ENCODE measurements around the gene DIP2B. TPM values are rescaled to one million over a fixed set of nuclear protein-coding genes. Genes with fewer than 3 reads are reported as not detected.
A peak's percentile ranks its signal among the peaks of the same experiment; 100 is the strongest.

DIP2B gene
- total and polyA plus RNA-seq, 2 of the 13 experiments (the other 11 are each of a cell fraction or from before 2014, with no cell fraction given) = 32.1 to 35.8 TPM

DNA sequence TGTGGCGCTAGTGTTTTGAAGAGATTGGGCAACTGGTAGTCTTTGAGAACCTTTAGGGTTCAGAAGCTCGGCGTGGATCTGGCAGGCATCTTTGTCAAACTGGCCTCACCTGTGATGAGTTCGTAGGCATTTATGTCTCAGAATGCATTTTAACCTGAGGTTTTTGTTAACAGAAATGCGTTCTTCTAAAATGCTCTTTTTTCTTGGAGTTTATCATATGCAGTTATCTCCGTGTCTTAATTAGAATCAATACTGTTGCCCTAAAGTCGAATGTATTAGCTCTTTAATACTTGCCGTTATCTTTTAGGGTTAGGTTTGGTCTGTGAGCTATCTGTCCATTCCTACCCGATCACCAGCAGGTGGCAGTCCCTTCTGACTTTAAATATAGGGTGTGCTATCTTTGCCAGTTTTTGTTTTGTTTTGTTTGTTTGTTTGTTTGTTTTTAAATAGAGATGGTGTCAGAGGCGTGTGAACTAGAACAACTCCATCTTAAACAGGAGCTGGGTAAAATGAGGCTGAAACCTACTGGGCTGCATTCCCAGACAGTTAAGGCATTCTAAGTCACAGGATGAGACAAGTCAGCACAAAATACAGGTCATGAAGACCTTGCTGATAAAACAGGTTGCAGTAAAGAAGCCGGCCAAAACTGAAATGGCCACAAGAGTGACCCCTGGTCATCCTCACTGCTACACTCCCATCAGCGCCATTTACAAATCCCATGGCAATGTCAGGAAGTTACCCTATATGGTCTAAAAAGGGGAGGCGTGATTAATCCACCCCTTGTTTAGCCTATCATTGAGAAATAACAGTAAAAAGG lies 260.5 kb downstream of the DIP2B start (continued):
- TF ChIP-seq, protein P1, sequence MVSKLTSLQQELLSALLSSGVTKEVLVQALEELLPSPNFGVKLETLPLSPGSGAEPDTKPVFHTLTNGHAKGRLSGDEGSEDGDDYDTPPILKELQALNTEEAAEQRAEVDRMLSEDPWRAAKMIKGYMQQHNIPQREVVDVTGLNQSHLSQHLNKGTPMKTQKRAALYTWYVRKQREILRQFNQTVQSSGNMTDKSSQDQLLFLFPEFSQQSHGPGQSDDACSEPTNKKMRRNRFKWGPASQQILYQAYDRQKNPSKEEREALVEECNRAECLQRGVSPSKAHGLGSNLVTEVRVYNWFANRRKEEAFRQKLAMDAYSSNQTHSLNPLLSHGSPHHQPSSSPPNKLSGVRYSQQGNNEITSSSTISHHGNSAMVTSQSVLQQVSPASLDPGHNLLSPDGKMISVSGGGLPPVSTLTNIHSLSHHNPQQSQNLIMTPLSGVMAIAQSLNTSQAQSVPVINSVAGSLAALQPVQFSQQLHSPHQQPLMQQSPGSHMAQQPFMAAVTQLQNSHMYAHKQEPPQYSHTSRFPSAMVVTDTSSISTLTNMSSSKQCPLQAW (CRISPR knock-in tag; IDR thresholded peaks at IDR 0.05) = no peak
- TF ChIP-seq, protein P2, sequence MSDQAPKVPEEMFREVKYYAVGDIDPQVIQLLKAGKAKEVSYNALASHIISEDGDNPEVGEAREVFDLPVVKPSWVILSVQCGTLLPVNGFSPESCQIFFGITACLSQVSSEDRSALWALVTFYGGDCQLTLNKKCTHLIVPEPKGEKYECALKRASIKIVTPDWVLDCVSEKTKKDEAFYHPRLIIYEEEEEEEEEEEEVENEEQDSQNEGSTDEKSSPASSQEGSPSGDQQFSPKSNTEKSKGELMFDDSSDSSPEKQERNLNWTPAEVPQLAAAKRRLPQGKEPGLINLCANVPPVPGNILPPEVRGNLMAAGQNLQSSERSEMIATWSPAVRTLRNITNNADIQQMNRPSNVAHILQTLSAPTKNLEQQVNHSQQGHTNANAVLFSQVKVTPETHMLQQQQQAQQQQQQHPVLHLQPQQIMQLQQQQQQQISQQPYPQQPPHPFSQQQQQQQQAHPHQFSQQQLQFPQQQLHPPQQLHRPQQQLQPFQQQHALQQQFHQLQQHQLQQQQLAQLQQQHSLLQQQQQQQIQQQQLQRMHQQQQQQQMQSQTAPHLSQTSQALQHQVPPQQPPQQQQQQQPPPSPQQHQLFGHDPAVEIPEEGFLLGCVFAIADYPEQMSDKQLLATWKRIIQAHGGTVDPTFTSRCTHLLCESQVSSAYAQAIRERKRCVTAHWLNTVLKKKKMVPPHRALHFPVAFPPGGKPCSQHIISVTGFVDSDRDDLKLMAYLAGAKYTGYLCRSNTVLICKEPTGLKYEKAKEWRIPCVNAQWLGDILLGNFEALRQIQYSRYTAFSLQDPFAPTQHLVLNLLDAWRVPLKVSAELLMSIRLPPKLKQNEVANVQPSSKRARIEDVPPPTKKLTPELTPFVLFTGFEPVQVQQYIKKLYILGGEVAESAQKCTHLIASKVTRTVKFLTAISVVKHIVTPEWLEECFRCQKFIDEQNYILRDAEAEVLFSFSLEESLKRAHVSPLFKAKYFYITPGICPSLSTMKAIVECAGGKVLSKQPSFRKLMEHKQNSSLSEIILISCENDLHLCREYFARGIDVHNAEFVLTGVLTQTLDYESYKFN (CRISPR knock-in tag; conservative IDR thresholded peaks at IDR 0.05) = 0 out of 2 replicates have a peak, but pooled peaks have one; percentile 19
- no peak for TF ChIP-seq ZNF773 (CRISPR knock-in tag; IDR thresholded peaks at IDR 0.05; ENCODE audit: borderline replicate concordance)
- TF ChIP-seq CEBPB (IDR thresholded peaks at IDR 0.05; ENCODE audit: borderline replicate concordance, low read depth, low read length) = peak; percentile 87
- no peak for TF ChIP-seq NPAS2 (CRISPR knock-in tag; IDR thresholded peaks at IDR 0.05; ENCODE audit: borderline replicate concordance)
- TF ChIP-seq ZMYM3 (CRISPR knock-in tag; IDR thresholded peaks at IDR 0.05) = no peak
- no peak for TF ChIP-seq DNMT1 (CRISPR knock-in tag; IDR thresholded peaks at IDR 0.05)
- TF ChIP-seq, protein P3, sequence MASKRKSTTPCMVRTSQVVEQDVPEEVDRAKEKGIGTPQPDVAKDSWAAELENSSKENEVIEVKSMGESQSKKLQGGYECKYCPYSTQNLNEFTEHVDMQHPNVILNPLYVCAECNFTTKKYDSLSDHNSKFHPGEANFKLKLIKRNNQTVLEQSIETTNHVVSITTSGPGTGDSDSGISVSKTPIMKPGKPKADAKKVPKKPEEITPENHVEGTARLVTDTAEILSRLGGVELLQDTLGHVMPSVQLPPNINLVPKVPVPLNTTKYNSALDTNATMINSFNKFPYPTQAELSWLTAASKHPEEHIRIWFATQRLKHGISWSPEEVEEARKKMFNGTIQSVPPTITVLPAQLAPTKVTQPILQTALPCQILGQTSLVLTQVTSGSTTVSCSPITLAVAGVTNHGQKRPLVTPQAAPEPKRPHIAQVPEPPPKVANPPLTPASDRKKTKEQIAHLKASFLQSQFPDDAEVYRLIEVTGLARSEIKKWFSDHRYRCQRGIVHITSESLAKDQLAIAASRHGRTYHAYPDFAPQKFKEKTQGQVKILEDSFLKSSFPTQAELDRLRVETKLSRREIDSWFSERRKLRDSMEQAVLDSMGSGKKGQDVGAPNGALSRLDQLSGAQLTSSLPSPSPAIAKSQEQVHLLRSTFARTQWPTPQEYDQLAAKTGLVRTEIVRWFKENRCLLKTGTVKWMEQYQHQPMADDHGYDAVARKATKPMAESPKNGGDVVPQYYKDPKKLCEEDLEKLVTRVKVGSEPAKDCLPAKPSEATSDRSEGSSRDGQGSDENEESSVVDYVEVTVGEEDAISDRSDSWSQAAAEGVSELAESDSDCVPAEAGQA (IDR thresholded peaks at IDR 0.05; ENCODE audit: low read depth) = no peak
- TF ChIP-seq, protein P3 (CRISPR knock-in tag; IDR thresholded peaks at IDR 0.05; ENCODE audit: borderline replicate concordance) = no peak
- TF ChIP-seq RXRA (CRISPR knock-in tag; IDR thresholded peaks at IDR 0.05) = no peak
- TF ChIP-seq ZMAT3 (CRISPR knock-in tag; conservative IDR thresholded peaks at IDR 0.05) = 0 out of 2 replicates have a peak, but pooled peaks have one; percentile 48
- no peak for TF ChIP-seq ZNF326 (CRISPR knock-in tag; IDR thresholded peaks at IDR 0.05; ENCODE audit: borderline replicate concordance)
- no peak; the same call in 1 of the 2 replicates for TF ChIP-seq KAT8 (CRISPR knock-in tag; IDR thresholded peaks at IDR 0.05)
- no peak for TF ChIP-seq MBNL3 (CRISPR knock-in tag; conservative IDR thresholded peaks at IDR 0.05)
- no peak for TF ChIP-seq ZNF724P (CRISPR knock-in tag; IDR thresholded peaks at IDR 0.05; ENCODE audit: borderline replicate concordance)
- TF ChIP-seq SOX5 (CRISPR knock-in tag; IDR thresholded peaks at IDR 0.05; ENCODE audit: borderline replicate concordance) = 0 out of 2 replicates have a peak, but pooled peaks have one; percentile 17
